ENCODE data around the gene FOXA1.

FOXA1 gene

GRCh38 chr14:37601865-37602264 is 6.8 kb upstream of the FOXA1 start:
- no peak for DNase-seq

GRCh38 chr14:37600880-37601741 is 6.1 kb upstream of the FOXA1 start:
- no peak for DNase-seq

GRCh38 chr14:37599507-37600368 is 4.7 kb upstream of the FOXA1 start:
- DNase-seq = no peak

- DNase-seq = no peak
Measured at GRCh38 chr14:37598747-37599506, 3.9 kb upstream of the FOXA1 start.

- no peak for DNase-seq
Measured at GRCh38 chr14:37597914-37598746, 3.1 kb upstream of the FOXA1 start.

GRCh38 chr14:37597538-37597913 is 2.5 kb upstream of the FOXA1 start:
- DNase-seq = no peak

GRCh38 chr14:37596790-37597472 is 1.9 kb upstream of the FOXA1 start:
- DNase-seq = no peak

- peak in 2 of 4 experiments; percentile 21 to 24 for DNase-seq
Measured at GRCh38 chr14:37595809-37596621, 966 bp upstream of the FOXA1 start.

- no peak for DNase-seq
Measured at GRCh38 chr14:37594238-37594970, 645 bp downstream of the FOXA1 start.

- no peak for DNase-seq
Measured at GRCh38 chr14:37593511-37594237, 1.4 kb downstream of the FOXA1 start.

- no peak for DNase-seq
Measured at GRCh38 chr14:37592482-37593408, 2.3 kb downstream of the FOXA1 start.

GRCh38 chr14:37591941-37592481 is 3.0 kb downstream of the FOXA1 start:
- no peak for DNase-seq

GRCh38 chr14:37591311-37591940 is 3.6 kb downstream of the FOXA1 start:
- DNase-seq = no peak

- DNase-seq = no peak
Measured at GRCh38 chr14:37590428-37591139, 4.5 kb downstream of the FOXA1 start.

GRCh38 chr14:37589715-37590427 is 5.2 kb downstream of the FOXA1 start:
- DNase-seq = no peak
